ENCODE results near the gene PPP2R5C. TPM values are rescaled to one million over a fixed set of nuclear protein-coding genes. Genes with fewer than 3 reads are reported as not detected.

PPP2R5C gene
- total RNA-seq, 1 donor from 2014 or later: 174 TPM

- no peak for FAIRE-seq
Observed at GRCh38 chr14:101855958-101856357, 94.4 kb downstream of the PPP2R5C start.

GRCh38 chr14:101856536-101856935 lies 95.0 kb downstream of the PPP2R5C start:
- FAIRE-seq: no peak
- DNase-seq (ENCODE audit: low spot score in 2 of 2): no peak

More at GRCh38 chr14:101855958-101856357, 94.4 kb downstream of the PPP2R5C start:
- DNase-seq (ENCODE audit: low spot score in 2 of 2): no peak

GRCh38 chr14:101857226-101857625 lies 95.7 kb downstream of the PPP2R5C start:
- DNase-seq (ENCODE audit: low spot score in 2 of 2) (no peak), FAIRE-seq (no peak)

DNA sequence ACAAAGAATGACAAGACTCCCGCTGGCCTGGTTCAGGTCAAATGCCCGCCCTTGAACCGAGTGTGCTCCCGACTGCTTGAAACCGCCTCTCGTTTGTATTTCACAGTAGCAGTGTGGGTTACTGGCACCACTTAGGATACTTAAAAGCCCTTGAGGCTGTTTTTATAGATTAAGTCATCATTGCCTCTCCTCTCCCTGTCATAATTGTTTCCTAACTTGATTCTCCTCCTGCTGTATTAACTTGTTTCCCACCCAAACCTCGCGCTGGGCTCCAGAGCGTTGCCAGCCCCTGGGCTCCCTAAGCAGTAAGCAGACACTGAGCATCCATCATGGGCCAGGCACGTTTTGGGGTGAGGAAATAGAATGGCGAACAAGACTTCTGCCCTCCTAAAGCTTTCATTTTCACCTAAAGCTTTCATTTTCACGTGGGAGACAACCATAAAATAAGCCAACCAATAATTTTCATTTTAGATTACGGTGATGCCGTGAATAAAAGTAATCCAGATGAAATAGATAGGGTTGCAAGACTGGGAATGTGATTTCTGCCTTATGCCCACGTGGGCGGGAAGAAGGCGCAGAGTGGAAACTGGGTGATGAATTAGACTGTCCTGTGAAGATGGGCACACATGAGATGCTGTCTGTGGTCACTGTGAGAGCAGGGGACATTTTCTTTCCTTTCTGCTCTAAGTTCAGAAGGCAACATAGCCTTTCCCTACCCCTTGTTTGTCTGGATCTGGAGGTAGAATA lies 97.5 kb downstream of the PPP2R5C start:
- no peak for DNase-seq (ENCODE audit: low spot score in 2 of 2)
- FAIRE-seq: no peak

- FAIRE-seq: no peak
Observed at GRCh38 chr14:101859538-101859902, 98.0 kb downstream of the PPP2R5C start.

DNA sequence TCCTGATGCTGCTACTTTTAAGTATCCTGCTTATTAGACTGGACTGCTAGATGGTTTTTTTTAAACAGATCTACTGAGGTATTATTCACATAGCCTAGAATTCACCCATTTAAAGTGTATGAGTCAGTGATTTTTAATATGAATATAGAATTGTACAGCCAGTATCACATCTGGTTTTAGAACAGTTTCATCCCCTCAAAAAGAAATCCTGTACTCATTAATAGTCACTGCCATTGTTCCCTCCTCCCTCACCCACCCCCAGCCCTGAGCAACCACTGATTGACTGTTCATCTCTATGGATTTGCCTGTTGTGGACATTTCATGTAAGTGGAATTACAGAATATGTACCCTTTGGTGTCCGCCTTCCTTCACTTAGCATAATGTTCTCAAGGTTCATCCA lies 98.4 kb downstream of the PPP2R5C start:
- FAIRE-seq (no peak), DNase-seq (ENCODE audit: low spot score in 2 of 2) (no peak)

More at GRCh38 chr14:101859538-101859902, 98.0 kb downstream of the PPP2R5C start:
- no peak for DNase-seq (ENCODE audit: low spot score in 2 of 2)

- no peak for DNase-seq (ENCODE audit: low spot score in 2 of 2)
- no peak for FAIRE-seq
Observed at GRCh38 chr14:101861464-101861863, 100.0 kb downstream of the PPP2R5C start.

- DNase-seq (ENCODE audit: low spot score in 2 of 2): no peak
- FAIRE-seq: no peak
Observed at GRCh38 chr14:101862177-101862576, 100.7 kb downstream of the PPP2R5C start.

- no peak for DNase-seq (ENCODE audit: low spot score in 2 of 2)
- FAIRE-seq: no peak
Observed at GRCh38 chr14:101862711-101863110, 101.2 kb downstream of the PPP2R5C start.

GRCh38 chr14:101865288-101865687 lies 103.8 kb downstream of the PPP2R5C start:
- DNase-seq (ENCODE audit: low spot score in 2 of 2) (no peak), FAIRE-seq (no peak)

- FAIRE-seq: no peak
- no peak for DNase-seq (ENCODE audit: low spot score in 2 of 2)
Observed at GRCh38 chr14:101867854-101868253, 106.3 kb downstream of the PPP2R5C start.

GRCh38 chr14:101869217-101869616 lies 107.7 kb downstream of the PPP2R5C start:
- DNase-seq (ENCODE audit: low spot score in 2 of 2) (no peak), FAIRE-seq (no peak)

GRCh38 chr14:101870273-101870939 lies 108.9 kb downstream of the PPP2R5C start:
- FAIRE-seq: no peak
- no peak for DNase-seq (ENCODE audit: low spot score in 2 of 2)

DNA sequence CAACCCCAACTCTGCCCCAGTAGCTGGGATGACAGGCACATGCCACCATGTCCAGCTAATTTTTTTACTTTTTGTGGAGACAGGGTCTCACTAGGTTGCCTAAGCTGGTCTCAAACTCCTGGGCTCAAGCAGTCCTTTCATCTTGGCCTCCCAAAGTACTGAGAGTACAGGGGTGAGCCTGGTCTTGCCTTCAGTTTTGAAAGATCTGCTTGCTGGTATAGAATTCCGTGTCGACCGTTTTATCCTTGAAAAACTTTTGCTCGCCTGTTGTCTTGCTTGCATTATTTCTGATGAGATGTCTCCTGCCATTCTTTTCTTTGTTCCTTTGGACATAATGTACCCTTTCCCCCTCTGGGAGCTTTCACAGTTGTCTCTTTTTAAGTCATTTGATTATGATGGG lies 110.8 kb downstream of the PPP2R5C start:
- FAIRE-seq: no peak
- no peak for DNase-seq (ENCODE audit: low spot score in 2 of 2)

DNA sequence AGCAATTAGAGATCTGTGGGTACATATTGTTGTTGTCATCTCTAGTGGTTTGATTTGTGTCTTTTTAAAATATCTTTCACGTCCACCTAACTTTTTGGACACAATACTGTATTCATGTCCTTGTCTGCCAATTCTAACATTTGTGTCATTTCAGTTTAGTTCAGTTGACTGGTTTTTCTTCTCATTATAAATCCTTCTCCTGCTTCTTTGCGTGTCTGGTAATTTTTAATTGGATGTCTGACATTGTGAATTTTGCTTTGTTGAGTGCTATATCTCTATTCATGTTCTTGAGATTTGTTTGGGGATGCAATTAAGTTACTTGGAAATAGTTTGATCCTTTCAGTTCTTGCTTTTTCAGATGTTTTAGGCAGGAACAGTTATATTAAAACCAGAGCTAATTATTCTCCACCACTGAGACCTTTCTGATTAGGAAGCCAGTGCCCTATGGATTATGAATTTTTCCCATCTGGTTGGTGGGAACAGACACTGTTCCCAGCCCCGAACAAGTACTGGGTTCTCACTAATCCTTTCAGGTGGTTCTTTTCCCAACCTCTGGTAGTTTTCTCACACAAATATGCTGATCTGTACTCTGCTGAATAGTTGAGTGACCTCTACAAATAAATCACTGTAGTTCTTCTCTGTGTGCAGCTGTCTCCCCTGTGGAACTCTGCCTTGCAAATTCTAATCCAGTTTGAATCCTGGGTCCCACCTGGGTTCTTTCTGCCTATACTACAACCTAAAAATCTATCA lies 111.7 kb downstream of the PPP2R5C start:
- DNase-seq (ENCODE audit: low spot score in 2 of 2): no peak
- no peak for FAIRE-seq

- no peak for DNase-seq (ENCODE audit: low spot score in 2 of 2)
- no peak for FAIRE-seq
Observed at GRCh38 chr14:101873991-101874390, 112.5 kb downstream of the PPP2R5C start.

- FAIRE-seq (no peak), DNase-seq (ENCODE audit: low spot score in 2 of 2) (no peak)
Observed at GRCh38 chr14:101875041-101875726, 113.7 kb downstream of the PPP2R5C start.

GRCh38 chr14:101875727-101876554 lies 114.4 kb downstream of the PPP2R5C start:
- DNase-seq (ENCODE audit: low spot score in 2 of 2) (no peak), FAIRE-seq (no peak)

GRCh38 chr14:101876555-101876938 lies 115.0 kb downstream of the PPP2R5C start:
- FAIRE-seq (no peak), DNase-seq (ENCODE audit: low spot score in 2 of 2) (no peak)

GRCh38 chr14:101877766-101878165 lies 116.3 kb downstream of the PPP2R5C start:
- FAIRE-seq: no peak
- DNase-seq (ENCODE audit: low spot score in 2 of 2): no peak
